H1 (cell line): ENCODE measurements around the gene TBC1D2.

Experiments
- EGR1 ChIP-seq: IDR thresholded peaks from 2 replicates; pipeline ENCODE4 v1.6.1; 2011; ENCODE audit warnings: low read depth, low read length, borderline replicate concordance
- EP300 ChIP-seq, 2 experiments: IDR thresholded peaks; 1 replicate in 1 of 2; 2 replicates in 1 of 2; pipeline ENCODE4 v1.6.1; 2011 to 2012; ENCODE audit warnings: low read depth in 2 of 2, low read length in 2 of 2, mild to moderate bottlenecking in 2 of 2, borderline replicate concordance in 1 of 2, inconsistent platforms in 1 of 2, moderate library complexity in 1 of 2
- MAFK ChIP-seq: IDR thresholded peaks from 2 replicates; pipeline ENCODE4 v1.6.1; 2012; ENCODE audit warnings: low read depth, mild to moderate bottlenecking, improper control_type of control experiment, low read length
- POLR2A ChIP-seq, 2 experiments: IDR thresholded peaks; 1 replicate in 1 of 2; 2 replicates in 1 of 2; pipeline ENCODE4 v1.6.1; 2011; ENCODE audit warnings: low read depth in 2 of 2, low read length in 2 of 2, mild to moderate bottlenecking in 2 of 2; ENCODE audit errors: control extremely low read depth in 1 of 2
- POLR2AphosphoS5 ChIP-seq: IDR thresholded peaks from 2 replicates; pipeline ENCODE4 v1.6.1; 2011; ENCODE audit warnings: low read depth, low read length
- SP1 ChIP-seq: IDR thresholded peaks from 2 replicates; pipeline ENCODE4 v1.6.1; 2011; ENCODE audit warnings: low read depth, low read length
- TBP ChIP-seq: IDR thresholded peaks from 2 replicates; pipeline ENCODE4 v1.6.1; 2011; ENCODE audit warnings: low read depth, low read length, improper control_type of control experiment
- TCF12 ChIP-seq: IDR thresholded peaks from 2 replicates; pipeline ENCODE4 v1.6.1; 2011; ENCODE audit warnings: low read depth, mild to moderate bottlenecking, low read length
- USF2 ChIP-seq: IDR thresholded peaks from 2 replicates; pipeline ENCODE4 v1.6.1; 2011; ENCODE audit warnings: low read length, improper control_type of control experiment
- TF ChIP-seq, protein P1 (sequence below), 3 experiments: IDR thresholded peaks; 1 replicate in 2 of 3; 2 replicates in 1 of 3; pipeline versions ENCODE4 v1.5.1 to v1.6.1; 2011; ENCODE audit warnings: low read length in 3 of 3, mild to moderate bottlenecking in 3 of 3, inconsistent platforms in 2 of 3, low read depth in 1 of 3, moderate library complexity in 1 of 3; ENCODE audit not compliant: insufficient read depth in 1 of 3; ENCODE audit errors: control extremely low read depth in 1 of 3
- TF ChIP-seq, protein P2 (sequence below): IDR thresholded peaks from 2 replicates; pipeline ENCODE4 v1.6.1; 2012; ENCODE audit warnings: inconsistent platforms
- TF ChIP-seq, protein P3 (sequence below): IDR thresholded peaks from 2 replicates; pipeline ENCODE4 v1.6.1; 2012; ENCODE audit warnings: inconsistent platforms
- TF ChIP-seq, protein P4 (sequence below): IDR thresholded peaks from 2 replicates; pipeline ENCODE4 v1.6.1; 2012; ENCODE audit warnings: low read length, inconsistent platforms

DNA sequence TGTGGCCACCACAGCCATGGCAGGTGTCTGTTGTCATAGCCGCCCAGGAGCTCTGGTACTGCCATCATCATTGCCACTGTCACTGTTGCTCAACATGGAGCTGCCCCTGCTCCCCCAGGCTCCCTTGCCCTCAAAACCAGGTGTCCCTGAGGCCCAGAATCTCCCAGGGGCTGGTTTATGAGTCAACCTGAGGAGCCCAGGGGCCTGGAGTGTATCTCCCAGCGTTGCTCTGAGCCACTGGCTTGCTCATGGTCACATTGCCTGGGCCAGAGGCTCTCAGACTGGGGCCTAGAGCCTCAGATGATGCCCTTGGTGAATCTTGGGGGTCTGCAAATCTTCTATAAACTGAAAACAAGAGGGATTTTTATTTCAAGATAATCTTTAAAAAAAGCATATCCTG lies 24.7 kb upstream of the TBC1D2 start:
- TF ChIP-seq, protein P1, sequence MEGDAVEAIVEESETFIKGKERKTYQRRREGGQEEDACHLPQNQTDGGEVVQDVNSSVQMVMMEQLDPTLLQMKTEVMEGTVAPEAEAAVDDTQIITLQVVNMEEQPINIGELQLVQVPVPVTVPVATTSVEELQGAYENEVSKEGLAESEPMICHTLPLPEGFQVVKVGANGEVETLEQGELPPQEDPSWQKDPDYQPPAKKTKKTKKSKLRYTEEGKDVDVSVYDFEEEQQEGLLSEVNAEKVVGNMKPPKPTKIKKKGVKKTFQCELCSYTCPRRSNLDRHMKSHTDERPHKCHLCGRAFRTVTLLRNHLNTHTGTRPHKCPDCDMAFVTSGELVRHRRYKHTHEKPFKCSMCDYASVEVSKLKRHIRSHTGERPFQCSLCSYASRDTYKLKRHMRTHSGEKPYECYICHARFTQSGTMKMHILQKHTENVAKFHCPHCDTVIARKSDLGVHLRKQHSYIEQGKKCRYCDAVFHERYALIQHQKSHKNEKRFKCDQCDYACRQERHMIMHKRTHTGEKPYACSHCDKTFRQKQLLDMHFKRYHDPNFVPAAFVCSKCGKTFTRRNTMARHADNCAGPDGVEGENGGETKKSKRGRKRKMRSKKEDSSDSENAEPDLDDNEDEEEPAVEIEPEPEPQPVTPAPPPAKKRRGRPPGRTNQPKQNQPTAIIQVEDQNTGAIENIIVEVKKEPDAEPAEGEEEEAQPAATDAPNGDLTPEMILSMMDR (IDR thresholded peaks at IDR 0.05; ENCODE audit: control extremely low read depth in 1 of 3, insufficient read depth in 1 of 3, low read depth in 1 of 3, low read length in 3 of 3): no peak
- TF ChIP-seq, protein P2, sequence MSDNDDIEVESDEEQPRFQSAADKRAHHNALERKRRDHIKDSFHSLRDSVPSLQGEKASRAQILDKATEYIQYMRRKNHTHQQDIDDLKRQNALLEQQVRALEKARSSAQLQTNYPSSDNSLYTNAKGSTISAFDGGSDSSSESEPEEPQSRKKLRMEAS: no peak
- TF ChIP-seq TCF12 (no peak), TBP (no peak), USF2 (no peak), POLR2AphosphoS5 (no peak), POLR2A (IDR thresholded peaks at IDR 0.05; ENCODE audit: control extremely low read depth in 1 of 2, low read depth in 2 of 2, low read length in 2 of 2) (no peak), EP300 (IDR thresholded peaks at IDR 0.05; ENCODE audit: borderline replicate concordance in 1 of 2, low read depth in 2 of 2, low read length in 2 of 2) (no peak), SP1 (no peak), MAFK (no peak), EGR1 (no peak)
- TF ChIP-seq, protein P3, sequence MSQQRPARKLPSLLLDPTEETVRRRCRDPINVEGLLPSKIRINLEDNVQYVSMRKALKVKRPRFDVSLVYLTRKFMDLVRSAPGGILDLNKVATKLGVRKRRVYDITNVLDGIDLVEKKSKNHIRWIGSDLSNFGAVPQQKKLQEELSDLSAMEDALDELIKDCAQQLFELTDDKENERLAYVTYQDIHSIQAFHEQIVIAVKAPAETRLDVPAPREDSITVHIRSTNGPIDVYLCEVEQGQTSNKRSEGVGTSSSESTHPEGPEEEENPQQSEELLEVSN: no peak
- TF ChIP-seq, protein P4, sequence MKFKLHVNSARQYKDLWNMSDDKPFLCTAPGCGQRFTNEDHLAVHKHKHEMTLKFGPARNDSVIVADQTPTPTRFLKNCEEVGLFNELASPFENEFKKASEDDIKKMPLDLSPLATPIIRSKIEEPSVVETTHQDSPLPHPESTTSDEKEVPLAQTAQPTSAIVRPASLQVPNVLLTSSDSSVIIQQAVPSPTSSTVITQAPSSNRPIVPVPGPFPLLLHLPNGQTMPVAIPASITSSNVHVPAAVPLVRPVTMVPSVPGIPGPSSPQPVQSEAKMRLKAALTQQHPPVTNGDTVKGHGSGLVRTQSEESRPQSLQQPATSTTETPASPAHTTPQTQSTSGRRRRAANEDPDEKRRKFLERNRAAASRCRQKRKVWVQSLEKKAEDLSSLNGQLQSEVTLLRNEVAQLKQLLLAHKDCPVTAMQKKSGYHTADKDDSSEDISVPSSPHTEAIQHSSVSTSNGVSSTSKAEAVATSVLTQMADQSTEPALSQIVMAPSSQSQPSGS: no peak
